ENCODE measurements around the gene BRI3BP. TPM values are rescaled to one million over a fixed set of nuclear protein-coding genes. Genes with fewer than 3 reads are reported as not detected.

The BRI3BP gene
- total RNA-seq, 1 experiment from 2014 or later = 31.9 TPM

DNA sequence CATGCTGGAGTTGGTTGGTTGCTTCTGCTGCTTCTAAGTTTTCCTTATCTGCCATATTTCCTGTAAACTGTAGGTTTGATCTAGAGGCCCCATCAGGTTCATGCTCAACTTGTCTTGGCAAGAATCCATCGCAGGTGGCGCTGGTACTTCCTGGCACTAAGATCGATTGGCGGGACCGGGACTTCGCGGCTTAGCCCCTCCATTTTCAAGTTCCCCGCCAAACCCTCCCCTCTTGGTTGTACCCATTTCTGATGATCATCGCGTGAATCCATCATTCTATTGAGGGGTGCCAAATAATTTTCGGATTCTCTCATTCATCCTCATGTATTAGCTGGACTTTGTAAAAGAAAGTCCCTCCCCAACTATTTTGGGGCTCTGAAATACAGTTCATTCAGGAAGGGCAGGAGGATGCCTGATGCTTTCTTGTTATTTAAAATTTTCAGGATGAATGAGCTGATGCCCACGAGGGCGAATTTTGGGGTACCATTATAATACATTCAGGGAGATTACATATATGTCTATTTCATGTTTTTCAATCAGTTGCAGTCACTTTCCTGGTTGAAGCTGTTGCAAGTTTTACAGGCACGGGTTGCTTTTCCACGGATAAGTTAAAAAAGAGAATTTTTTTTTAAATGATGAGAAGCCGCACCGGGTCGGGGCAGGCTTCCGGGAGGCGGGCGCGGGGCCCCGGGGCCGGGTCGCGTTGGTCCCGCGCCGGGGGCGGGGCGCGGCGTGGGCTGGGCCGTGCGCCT lies 395 bp upstream of the BRI3BP start:
- TF ChIP-seq EZH2 (IDR thresholded peaks at IDR 0.05; ENCODE audit: low read length, unreplicated experiment) (no peak), EZH2phosphoT487 (IDR thresholded peaks at IDR 0.05; ENCODE audit: borderline replicate concordance, low read length) (no peak)
- TF ChIP-seq, protein P1, sequence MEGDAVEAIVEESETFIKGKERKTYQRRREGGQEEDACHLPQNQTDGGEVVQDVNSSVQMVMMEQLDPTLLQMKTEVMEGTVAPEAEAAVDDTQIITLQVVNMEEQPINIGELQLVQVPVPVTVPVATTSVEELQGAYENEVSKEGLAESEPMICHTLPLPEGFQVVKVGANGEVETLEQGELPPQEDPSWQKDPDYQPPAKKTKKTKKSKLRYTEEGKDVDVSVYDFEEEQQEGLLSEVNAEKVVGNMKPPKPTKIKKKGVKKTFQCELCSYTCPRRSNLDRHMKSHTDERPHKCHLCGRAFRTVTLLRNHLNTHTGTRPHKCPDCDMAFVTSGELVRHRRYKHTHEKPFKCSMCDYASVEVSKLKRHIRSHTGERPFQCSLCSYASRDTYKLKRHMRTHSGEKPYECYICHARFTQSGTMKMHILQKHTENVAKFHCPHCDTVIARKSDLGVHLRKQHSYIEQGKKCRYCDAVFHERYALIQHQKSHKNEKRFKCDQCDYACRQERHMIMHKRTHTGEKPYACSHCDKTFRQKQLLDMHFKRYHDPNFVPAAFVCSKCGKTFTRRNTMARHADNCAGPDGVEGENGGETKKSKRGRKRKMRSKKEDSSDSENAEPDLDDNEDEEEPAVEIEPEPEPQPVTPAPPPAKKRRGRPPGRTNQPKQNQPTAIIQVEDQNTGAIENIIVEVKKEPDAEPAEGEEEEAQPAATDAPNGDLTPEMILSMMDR (conservative IDR thresholded peaks at IDR 0.05; ENCODE audit: low read depth, low read length) = peak; percentile 71
- no peaks in the 10 kb centered on the region for H3F3A ChIP-seq (ENCODE audit: low read length, unreplicated experiment)
- peak overlapping the region; percentile 52 for H3K9ac ChIP-seq (ENCODE audit: low read length)
- H3K9me2 ChIP-seq (replicated peaks; ENCODE audit: low read length) = no peaks in the 10 kb centered on the region
- H3K4me1 ChIP-seq (ENCODE audit: insufficient read depth, low read length) = peaks cover 21% of the 10 kb centered on the region
- H3K9me3 ChIP-seq (ENCODE audit: low read length) = no peaks in the 10 kb centered on the region
- POLR2A ChIA-PET (ENCODE audit: unreplicated experiment) = no interaction called here
- H3K4me3 ChIP-seq (ENCODE audit: low read length) = peak overlapping the region; percentile 66
- CTCF ChIA-PET = interaction anchor here (0.9 kb wide), 1 partner anchor 52 kb away, joined by 7 read pairs; no protein-coding TSS in a partner anchor
- BruUV-seq (replicated peaks) = no TSS peak
- 0 out of 2 replicates have a peak overlapping the region, but pooled peaks have one; percentile 7 for H3K27ac ChIP-seq (ENCODE audit: low read length)
- ATAC-seq = peak; percentile 19
- H3K4me2 ChIP-seq (ENCODE audit: low read length) = peak overlapping the region; percentile 89
- no peaks in the 10 kb centered on the region for H3K36me3 ChIP-seq (ENCODE audit: low read depth, low read length)
- peak overlapping the region; percentile 96 for H2AFZ ChIP-seq (ENCODE audit: low read length)
- intact Hi-C loops (cut with micrococcal nuclease) = loop anchor here (5.0 kb wide), 2 partner anchors 54 to 129 kb away; no protein-coding TSS in a partner anchor
- H4K20me1 ChIP-seq (ENCODE audit: low read length) = peaks cover 8% of the 10 kb centered on the region; the same call in 1 of the 2 replicates
- no peaks in the 10 kb centered on the region for H3K27me3 ChIP-seq (ENCODE audit: low read length)
- peaks cover 49% of the 10 kb centered on the region for H3K79me2 ChIP-seq (ENCODE audit: low read length)
- peak; percentile 89 for DNase-seq

DNA sequence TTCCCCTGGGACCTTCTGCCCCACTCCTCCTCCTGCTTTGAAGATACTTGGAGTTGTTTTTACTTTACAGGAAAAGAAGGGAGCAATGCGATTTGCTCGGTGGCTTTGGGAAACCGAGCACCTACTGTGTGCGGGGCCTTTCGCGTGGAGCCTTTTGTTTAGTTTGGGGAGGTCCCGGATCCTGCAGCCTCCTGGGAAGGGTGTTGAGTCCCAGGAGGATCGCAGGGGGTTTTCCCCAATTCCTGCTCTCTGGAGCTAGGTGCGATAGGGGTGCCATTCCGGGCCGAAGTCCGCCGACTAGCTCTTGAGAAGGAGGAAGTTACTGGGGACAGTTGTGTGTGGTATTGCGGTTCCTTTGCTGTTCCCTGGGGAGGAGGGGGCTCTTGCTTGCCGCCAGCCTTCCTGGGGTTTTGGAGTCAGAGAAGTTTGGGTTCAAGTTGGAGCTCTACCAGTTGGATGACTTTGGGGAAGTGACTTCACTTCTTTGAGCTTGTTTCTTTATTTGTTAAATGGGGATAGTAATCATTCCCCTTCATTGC lies 1.1 kb downstream of the BRI3BP start:
- H3K27ac ChIP-seq (ENCODE audit: low read length) = no peak overlapping the region
- H3K9ac ChIP-seq (ENCODE audit: low read length) = peak overlapping the region; percentile 69
- TF ChIP-seq, protein P1 (conservative IDR thresholded peaks at IDR 0.05; ENCODE audit: low read depth, low read length) = no peak
- TF ChIP-seq EZH2phosphoT487 (IDR thresholded peaks at IDR 0.05; ENCODE audit: borderline replicate concordance, low read length) (no peak), EZH2 (IDR thresholded peaks at IDR 0.05; ENCODE audit: low read length, unreplicated experiment) (no peak)
- H3K4me3 ChIP-seq (ENCODE audit: low read length) = peak overlapping the region; percentile 78
- H2AFZ ChIP-seq (ENCODE audit: low read length) = peak overlapping the region; percentile 74
- ChIA-PET CTCF (interaction anchor here (0.8 kb wide), 1 partner anchor 54 kb away, joined by 3 read pairs; no protein-coding TSS in a partner anchor), POLR2A (ENCODE audit: unreplicated experiment) (no interaction called here)
- H3K27me3 ChIP-seq (ENCODE audit: low read length) = no peaks in the 10 kb centered on the region
- DNase-seq = peak; percentile 27
- H3K9me2 ChIP-seq (replicated peaks; ENCODE audit: low read length) = no peaks in the 10 kb centered on the region
- no TSS peak for BruUV-seq (replicated peaks)
- H3F3A ChIP-seq (ENCODE audit: low read length, unreplicated experiment) = no peaks in the 10 kb centered on the region
- peaks cover 8% of the 10 kb centered on the region; the same call in 1 of the 2 replicates for H4K20me1 ChIP-seq (ENCODE audit: low read length)
- peak; percentile 11; the same call in 1 of the 2 replicates for ATAC-seq
- no peaks in the 10 kb centered on the region for H3K36me3 ChIP-seq (ENCODE audit: low read depth, low read length)
- H3K79me2 ChIP-seq (ENCODE audit: low read length) = peaks cover 52% of the 10 kb centered on the region
- no peaks in the 10 kb centered on the region for H3K9me3 ChIP-seq (ENCODE audit: low read length)
- intact Hi-C loops (cut with micrococcal nuclease) = loop anchor here (2.0 to 5.0 kb wide), 3 partner anchors 53 to 128 kb away; partner anchors contain the start of gene AACS
- H3K4me2 ChIP-seq (ENCODE audit: low read length) = peak overlapping the region; percentile 84
- H3K4me1 ChIP-seq (ENCODE audit: insufficient read depth, low read length) = peaks cover 18% of the 10 kb centered on the region
